Myometrial cell (primary cell): ENCODE results near the gene PMS1. TPM values are rescaled to one million over a fixed set of nuclear protein-coding genes. Genes with fewer than 3 reads are reported as not detected.

Experiments used
- total RNA-seq: library from RNA; depleted of rRNA; stranded (reverse); fragments of >200 nt; gene quantifications from 2 replicates; pipeline ENCODE4 v1.2.3, GENCODE V29; 2015

The PMS1 gene
- 19.0 and 19.3 TPM in 2 replicates for total RNA-seq

DNA sequence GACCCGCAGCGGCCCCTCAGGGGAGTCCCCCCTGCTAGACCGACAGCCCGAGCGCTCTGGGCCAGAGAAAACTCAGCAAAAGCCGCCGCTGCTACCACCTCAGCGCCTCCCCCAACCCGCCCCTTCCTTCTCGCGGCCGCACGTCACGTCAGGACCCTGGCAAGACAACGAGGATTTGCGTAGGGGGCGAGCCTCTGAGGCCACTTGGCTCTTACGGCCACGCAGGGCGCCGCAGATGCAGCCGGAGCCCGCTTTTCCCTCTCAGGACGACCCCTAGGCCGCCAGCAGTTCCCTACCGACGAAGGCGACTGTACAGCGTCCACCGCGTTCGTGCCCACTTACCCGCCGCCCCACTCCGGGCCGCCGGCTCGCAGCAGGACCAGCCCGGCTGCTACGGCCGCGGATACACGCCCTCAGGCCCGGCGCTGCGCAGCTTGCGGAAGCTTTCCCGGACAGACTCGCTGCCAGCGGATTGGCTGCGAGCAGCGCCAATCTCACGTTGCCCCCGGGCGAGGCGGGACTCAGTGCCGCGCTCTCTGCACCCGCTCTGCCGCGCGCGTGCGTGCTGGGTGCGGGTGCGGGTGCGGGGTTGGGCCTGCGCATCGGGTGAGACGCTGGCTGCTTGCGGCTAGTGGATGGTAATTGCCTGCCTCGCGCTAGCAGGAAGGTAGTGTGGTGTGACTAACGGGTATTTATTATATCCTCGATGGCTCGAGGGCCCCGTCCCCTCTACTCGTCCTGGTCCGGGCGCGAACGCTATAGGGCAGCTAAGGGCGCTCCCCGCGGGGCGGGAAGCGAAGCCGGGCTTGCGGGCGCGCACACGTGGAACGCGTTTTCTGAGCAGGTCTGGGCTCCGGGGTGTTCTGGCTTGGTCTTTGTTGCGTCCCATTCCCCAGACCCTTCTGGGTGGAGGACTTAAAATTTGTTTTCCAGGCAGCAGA, at the start of gene PMS1, which contains the start of gene ORMDL1:
TSS of gene PMS1 (plus strand) at position 524 of the 941 bp plus-strand sequence. CDS start 7,360 bp downstream, outside the sequence.
TSS of gene ORMDL1 (minus strand) at position 413 of the 941 bp plus-strand sequence. CDS start 1,744 bp downstream, outside the sequence.

DNA sequence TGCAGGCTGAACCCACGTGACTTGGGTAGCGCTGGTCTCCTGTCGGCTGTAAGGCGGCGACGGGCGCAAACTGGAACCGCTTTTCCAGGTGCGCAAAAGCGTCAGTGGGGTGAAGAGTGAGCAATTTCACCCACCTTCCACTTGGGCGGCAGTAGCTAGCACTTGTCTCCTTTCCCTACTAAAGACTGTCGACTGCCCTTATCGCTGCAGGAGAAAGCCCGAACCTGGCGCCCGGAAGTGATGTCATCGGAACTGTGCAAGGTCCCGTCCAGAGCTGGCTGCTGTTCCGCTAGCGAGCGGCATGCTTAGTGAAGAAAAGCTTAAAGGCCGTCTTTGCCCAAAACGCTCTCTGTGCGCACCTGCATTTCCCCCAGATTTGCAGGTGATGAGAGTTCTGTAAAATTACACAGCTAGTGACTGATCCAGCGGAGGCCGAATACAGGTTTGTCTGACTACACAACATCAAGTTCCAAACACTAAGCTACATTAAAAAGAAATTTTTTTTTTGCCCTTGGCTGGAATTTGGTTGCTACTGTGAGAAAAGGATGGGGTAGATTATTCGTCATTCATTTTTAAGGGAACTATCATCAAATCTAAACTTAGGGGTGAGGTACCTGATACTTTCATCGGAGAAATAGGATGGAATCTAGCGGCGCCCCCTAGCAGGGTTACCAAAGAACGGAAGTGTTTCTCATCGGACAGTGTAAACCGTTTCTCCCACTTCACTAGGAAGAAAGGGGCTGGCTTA, 21.5 kb upstream of the PMS1 start, which contains the start of gene OSGEPL1:
TSS of gene OSGEPL1 (minus strand) at position 242 of the 748 bp plus-strand sequence. CDS start 1,152 bp downstream, outside the sequence.

Other genes starting within 250 kb of the PMS1 start
- gene SLC40A1, start 203.7 kb upstream of the PMS1 start, total RNA-seq = 2.0 and 3.4 TPM in 2 replicates
- 29.7 and 37.7 TPM in 2 replicates for gene ASNSD1, start 123.0 kb upstream of the PMS1 start, total RNA-seq
- 3.2 and 5.2 TPM in 2 replicates for gene ANKAR, start 109.8 kb upstream of the PMS1 start, total RNA-seq
- 8.9 and 10.3 TPM in 2 replicates for gene OSGEPL1, start 21.7 kb upstream of the PMS1 start, total RNA-seq
- gene ORMDL1, start 111 bp upstream of the PMS1 start, total RNA-seq = 48.1 and 56.2 TPM in 2 replicates